ENCODE measurements around the gene PPP4R2.
"Not testable (repeated sequence)": the region's sequence is repeated elsewhere in the genome, so short reads cannot be mapped to it uniquely, and the experiment has no call there.

Gene PPP4R2

DNA sequence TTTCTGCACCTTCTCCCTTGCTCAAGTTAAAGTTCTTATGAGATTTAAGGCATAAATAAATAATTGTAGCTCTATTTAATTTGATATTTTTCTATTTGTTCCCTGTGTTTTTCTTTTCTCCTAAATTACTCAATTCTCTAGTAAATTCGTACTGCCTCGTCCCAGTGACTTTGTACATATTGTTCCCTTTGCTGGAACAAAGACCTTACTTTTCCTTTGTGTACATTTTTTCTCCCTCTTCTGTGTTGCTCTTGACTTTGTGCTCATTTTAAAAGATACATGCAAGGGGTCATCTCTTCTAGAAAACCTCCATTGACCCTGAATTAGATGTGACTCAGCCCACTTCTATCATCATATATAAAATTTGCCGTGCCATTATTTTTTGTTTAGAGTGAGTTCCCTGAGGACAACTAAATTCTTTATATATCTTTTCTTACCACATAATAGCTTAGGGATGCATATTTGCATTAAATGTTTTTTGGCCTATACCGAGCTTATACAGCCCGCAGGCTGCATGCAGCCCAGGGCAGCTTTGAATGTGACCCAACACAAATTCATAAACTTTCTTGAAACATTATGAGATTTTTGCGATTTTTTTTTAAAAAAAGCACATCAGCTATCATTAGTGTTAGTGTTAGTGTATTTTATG is 29.6 kb downstream of the PPP4R2 start:
- no peak for DNase-seq (ENCODE audit: low read depth)

DNA sequence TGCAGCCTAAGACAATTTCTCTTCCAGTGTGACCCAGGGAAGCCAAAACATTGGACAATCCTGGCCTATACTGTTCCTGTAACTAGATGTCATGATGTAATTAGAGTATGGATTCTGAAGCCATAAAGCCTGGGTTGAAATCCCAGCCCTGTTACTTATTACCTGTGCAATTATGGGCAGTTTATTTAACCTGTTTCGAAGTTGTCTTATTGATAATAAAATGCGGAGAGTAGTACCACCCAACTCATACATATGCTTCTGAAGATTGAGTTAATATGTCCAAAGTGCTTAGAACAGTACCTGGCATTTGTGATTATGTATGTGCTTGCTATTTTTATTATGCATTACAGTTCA is 30.1 kb downstream of the PPP4R2 start:
- DNase-seq (ENCODE audit: low read depth): no peak

DNA sequence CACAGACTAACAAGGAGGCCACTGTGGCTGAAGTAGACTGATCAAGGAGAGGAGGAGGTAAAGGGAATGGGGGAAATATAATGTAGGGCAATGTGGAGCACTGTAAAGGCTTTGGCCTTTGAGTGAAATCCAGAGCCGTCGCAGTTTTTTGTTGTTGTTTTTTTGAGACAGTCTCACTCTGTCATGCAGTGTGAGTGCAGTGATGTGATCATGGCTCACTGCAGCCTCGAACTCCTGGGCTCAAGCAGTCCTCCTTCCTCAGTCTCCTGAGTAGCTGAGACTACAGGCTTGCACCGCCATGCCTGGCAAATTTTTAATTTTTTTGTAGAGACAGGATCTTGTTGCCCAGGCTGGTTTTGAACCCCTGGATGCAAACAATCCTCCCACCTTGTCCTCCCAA is 32.2 kb downstream of the PPP4R2 start:
- DNase-seq (ENCODE audit: low read depth): no peak

DNA sequence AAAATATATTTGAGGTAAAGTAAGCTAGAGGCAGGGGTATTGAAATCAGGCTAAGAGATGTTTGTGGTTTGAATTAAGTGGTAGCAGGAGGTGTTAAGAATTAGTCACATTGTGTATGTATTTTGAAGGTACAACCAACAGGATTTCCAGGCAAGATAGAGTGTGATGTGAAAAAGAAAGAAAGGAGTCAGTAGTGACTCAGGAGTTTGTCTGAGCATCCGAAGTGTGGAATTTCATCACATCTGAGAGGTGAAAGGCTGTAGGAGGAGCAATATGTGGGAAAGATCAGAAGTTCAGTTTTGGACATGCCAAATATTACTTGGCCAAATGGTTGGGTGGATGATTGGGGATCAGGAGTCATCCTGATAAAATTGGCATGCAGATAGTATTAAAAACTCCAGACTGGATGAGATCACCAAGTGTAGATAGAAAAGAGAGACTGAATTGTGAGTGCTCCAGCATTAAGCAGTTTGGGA is 32.7 kb downstream of the PPP4R2 start:
- no peak for DNase-seq (ENCODE audit: low read depth)

DNA sequence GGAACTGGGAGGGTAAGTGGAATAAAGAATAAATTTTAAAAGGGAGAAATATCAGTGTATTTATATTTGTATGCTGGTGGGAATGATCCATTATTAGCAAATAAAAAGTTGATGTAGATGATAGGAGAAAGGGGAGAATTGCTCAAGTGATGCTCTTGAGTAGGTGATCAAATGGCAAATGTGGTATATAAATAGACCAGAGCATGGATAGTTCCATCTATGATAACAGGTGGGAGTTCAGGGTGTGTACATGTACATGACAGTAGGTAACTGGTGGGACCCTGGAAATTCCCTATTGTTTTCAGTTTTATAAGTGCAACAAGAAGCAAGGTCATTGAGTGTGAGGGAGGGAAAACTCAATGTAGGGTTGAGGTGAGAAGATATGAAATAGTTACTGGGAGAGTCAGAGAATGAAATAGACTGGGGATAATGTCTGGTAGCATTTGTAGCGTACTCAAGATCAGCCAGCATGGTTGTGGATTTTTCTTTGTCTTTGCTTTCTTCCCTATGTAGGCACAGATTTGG is 33.5 kb downstream of the PPP4R2 start:
- no peak for DNase-seq (ENCODE audit: low read depth)

DNA sequence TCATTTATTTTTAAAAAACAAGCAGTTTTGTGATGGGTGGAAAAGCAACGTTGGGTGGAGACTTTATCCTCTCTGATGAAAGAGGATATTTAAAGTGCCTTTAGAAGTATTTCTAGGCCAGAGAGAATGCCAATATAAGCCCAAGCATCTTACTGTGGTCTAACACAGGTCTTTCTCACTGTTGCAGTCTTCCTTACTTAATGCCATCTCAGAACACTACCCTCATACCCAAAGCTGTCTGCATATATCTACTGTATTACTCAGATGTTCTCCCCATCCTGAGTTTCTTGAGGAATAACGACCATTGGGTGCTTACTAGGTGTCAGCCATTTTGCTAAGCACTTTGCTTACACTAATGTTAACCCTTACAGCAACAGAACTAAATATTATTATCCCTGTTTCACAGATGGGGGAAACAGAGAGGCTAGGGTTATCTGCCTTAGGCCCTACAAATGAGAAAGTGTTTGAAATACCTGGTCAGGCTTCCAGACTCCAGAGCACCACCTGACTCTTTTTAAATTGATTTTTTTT is 35.0 kb downstream of the PPP4R2 start:
- DNase-seq (ENCODE audit: low read depth): no peak

DNA sequence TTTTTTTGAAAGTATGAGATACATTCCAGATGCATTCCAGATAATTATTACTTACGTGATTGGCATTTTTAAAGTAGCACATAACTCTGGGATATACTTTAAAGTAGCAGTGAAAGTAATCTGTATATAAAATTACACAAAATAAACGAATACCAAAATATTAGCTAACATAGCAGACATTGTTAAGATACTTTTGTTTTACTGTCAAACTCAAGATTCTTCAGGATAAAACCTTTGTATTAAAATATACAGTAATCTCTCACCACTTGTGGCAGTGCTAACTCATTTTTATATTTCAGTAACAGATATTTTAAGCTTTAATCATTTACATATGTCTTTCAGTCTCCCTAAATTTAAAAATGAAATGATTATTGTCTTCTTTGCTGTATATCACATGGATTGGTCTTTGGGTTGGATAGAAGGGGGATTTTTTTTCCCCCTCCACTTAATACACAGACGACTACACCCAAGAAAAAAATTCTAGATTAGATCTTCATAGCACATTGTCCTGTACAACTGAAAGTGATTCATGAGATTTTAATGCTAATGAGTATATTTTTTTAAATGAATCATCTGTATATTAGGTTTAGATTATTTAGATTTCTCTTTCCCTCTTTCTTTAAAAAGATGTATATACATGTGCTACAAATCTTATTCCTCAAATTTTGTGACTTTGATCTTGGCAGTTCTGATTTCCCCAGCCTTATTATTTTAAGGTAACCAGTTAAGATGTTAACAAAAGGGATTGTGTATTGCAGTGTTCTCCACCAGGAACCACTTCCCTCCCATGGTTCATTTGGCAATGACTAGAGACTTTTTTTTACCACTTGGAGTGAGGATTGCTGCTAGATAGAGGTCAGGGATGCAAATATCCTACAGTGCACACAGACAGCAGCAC is 40.3 kb downstream of the PPP4R2 start:
- DNase-seq (ENCODE audit: low read depth): no peak

DNA sequence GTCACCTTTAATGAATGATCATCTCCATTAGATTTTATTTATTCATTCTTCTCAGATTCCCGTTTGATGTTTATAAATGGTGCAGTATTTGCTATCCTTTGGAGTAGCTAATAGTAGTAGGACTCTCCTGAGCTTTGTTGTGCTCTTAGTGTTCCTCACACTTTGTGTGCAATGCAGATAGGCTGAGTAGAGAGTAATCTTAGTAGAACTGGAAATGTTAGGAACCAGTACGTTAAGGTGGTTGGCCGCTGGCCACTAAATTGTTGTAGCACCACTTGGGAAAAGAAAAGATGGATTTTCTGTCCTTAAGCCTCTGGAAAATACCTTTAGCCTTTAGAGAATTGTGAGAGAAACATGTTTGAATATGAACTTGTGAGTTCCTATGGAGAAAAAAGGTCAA is 44.9 kb downstream of the PPP4R2 start:
- no peak for DNase-seq (ENCODE audit: low read depth)

DNA sequence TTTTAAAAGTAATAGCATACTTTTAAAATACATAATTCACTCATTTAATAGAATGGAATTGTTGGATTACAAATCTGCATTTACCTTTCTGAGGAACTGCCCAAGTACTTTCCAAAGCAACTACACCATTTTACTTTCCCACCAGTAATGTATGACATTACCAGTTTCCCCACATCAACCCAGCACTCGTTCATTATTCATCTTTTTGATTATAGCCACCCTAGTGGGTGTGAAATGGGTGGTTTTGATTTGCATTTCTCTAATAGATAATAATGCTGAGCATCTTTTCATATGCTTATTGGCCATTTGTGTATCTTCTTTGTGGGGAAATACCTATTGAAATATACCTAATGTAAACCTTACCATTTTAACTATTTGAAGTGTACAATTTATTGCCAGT is 46.8 kb downstream of the PPP4R2 start:
- no peak for DNase-seq (ENCODE audit: low read depth)

DNA sequence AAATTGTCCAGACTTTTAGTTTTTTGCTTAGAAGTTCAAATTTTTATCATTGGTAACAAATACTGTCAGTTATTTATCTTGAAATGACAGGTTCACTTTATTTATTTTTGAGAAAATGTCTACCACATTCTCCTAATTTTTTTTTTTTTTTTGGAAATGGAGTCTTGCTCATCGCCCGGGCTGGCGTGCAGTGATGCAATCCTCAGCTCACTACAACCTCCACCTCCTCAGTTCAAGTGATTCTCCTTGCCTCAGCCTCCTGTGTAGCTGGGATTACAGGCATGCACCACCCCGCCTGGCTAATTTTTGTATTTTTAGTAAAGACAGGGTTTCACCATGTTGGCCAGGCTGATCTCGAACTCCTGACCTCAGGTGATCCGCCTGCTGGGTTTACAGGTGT is 48.8 kb downstream of the PPP4R2 start:
- no peak for DNase-seq (ENCODE audit: low read depth)

DNA sequence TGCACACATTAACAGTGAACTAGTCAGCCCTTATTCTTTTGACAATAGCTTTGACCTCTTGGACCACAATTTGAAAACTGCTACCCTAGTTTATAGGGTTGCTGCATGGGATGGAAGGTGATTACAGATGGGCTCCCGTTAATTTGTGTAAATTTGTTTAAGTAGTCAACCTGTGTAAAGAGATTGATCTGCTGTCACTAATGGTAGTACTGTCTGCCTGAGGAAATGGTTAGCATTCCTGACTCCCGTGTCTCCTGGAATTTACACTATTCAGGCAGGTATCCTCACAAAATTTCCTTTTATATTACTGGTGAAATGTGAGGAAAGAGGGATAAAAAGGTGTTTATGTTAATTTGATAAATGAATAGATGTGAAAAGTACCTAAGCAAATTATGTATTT is 49.6 kb downstream of the PPP4R2 start:
- no peak for DNase-seq (ENCODE audit: low read depth)

DNA sequence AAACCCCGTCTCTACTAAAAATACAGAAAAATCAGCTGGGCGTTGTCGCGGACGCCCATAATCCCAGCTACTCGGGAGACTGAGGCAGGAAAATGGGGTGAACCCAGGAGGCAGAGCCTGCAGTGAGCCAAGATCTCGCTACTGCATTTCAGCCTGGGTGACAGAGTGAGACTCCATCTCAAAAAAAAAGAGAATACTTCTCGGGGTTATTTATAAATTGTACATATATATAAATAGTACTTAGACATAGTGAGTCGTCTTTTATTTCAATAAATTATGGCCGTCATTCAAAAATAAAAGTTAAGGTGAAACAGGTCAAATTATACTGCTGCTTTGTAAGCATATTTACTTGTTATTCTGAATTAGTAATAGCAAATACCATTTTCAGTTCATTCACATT is 52.7 kb downstream of the PPP4R2 start:
- no peak for DNase-seq (ENCODE audit: low read depth)

DNA sequence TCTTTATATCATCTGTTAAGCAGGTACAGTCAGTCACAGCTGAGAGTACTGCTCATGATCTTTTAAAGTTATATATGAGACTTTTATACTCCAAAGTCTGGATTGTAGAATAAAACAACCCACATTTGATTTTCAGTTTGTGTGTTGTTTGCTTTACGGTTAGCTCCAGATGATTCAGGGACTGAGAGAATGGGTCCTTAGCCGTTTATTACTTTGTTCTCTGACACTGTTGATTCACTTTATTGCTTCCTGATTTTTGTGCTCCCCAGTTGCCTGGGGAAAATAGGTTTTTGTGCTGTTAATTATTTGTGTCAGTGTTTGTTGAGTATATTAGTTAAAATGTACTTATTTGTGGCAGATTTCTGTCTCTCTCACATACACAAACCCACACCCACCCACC is 56.2 kb downstream of the PPP4R2 start:
- DNase-seq (ENCODE audit: low read depth): no peak

DNA sequence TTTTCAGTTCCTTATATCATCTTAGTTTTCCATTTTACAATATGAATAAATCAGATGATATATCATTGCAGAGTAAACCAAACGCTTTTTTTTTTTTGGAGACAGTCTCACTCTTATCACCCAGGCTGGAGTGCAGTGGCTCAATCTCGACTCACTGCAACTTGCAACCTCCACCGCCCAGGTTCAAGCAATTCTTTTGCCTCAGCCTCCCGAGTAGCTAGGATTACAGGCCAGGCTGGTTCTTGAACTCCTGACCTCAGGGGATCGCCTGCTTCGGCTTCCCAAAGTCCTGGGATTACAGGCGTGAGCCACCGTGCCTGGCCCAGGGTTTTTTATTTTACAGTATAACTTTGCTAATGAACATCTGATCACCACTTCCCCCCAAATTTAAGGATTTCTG is 59.0 kb downstream of the PPP4R2 start:
- DNase-seq (ENCODE audit: low read depth): no peak

DNA sequence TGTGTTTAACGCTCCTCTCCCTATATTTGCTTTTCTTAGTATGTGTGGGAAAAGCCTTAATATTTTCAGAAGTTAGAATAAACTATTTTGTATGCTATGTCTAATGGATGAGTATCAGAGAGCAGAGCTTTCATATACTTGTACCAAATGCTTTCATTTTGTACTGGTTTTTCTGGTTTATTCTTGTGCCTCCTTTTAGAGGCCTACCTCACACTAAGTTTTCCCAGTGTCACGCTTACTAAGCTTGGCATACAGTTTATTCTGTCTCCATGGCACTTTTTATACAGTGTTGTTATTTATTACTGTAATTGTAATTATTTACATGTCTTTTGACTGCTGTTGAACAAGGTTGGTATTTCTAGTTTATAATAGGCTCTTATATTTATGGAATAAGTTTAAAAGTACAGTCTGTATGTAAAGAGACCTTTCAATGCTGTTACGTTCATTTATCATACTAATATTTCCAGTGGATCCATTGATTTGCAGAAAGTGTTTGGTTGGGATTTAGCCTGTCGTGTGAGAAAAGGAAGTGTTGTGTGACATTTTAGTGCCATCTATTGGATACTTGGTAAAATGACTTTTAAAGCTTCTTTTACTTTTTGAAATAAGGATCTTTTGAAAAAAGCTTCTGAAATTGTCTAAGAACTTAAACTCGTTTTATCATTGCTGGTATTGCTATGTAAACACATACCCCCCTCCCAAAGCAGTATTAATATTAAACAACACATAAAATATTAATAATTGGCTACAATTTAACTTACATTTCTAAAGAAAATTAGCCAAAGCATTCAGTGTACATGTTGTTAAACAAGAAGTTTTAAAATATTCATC is 59.6 kb downstream of the PPP4R2 start:
- no peak for DNase-seq (ENCODE audit: low read depth)

DNA sequence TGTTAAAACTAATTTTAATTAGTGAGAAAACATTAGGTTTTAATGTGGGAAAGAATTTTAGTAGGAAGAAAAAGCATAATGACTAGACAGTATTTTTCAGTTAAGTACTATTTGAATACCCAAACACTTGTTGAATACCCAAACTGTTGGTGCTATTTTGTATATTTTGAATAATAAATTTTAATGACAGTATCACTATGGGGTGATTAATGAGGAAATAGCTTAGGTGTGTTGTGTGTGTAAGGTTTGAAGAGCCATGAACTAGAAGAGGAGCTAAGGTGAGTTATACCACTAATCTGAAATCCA is 60.2 kb downstream of the PPP4R2 start:
- no peak for DNase-seq (ENCODE audit: low read depth)

DNA sequence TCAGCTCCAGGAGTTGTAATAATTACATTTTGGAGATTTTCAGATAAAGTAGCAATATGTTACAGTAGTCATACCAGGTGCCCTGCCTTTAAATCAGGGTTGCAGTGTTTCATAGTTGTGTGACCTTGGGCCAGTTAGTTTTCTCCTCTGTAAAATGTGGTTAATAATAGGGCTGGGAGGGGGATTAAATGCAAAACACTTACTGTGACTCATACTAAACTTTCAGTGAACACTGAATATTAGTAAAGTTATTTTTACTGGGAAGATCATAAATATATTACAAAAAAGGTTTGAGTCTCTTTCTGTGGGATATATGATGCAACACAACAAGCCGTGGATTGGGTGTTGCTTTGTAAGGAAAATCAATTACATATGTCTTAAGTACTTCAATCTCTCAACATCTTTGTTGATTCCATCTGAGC is 63.7 kb downstream of the PPP4R2 start:
- DNase-seq (ENCODE audit: low read depth): no peak

DNA sequence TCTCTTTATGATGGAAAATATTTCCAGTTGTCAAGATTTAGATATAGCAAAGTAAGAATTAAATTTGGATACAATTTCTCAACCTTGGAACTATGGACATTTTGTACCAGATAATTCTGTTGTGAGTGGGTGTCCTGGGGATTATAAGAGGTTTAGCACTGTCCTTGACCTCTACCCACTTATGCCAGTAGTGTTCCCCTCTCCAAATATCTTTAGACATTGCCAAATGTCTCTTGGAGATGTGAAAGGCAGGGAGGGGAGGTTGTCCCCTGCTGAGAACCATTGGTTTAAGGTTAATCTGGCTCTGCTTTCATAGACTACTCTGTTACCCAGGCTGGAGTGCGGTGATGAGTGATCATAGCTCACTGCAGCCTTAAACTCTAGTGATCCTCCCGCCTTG is 64.8 kb downstream of the PPP4R2 start, which contains the start of gene EBLN2:
EBLN2 (plus strand) TSS at position 244 of the 400 bp plus-strand sequence. CDS start 423 bp downstream, outside the sequence.
- DNase-seq (ENCODE audit: low read depth): no peak

DNA sequence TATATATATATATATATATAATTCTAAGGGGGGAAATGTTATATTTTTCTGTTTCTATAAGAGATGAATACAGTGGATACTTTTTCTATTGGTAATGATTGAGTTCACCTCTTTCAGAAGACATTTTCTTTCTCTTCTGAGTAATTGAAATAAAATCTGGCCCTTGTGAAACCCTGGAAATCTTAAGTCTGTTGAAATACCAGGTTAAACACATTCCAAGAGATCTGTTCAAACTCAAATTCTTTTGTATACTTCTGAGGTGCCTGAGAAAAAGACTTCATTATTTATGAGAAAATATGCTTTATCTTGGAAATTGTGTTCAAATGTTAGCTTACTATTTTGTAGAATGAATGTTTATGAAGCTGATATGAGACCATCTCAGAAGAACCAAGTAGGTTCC is 69.6 kb downstream of the PPP4R2 start:
- DNase-seq (ENCODE audit: low read depth): not testable (repeated sequence)

DNA sequence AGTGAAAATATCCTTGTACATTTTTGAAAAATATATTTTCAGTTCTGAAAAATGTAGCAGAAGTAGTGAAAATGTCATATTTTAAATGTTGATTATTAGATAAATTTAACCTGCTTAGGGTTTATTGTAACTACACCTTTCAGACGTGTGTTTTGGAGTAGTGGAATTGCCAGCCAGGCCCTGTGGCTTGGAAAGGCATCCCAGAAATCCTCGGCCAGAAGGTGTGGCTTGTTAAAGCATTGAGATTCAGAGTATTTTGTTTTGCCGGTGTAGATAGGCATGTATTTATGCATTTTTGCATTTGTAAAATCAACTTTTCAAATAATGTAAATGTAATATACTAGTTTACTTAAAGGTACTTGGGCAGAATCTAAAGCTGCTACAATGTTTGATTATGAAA is 71.8 kb downstream of the PPP4R2 start:
- DNase-seq (ENCODE audit: low read depth): no peak

DNA sequence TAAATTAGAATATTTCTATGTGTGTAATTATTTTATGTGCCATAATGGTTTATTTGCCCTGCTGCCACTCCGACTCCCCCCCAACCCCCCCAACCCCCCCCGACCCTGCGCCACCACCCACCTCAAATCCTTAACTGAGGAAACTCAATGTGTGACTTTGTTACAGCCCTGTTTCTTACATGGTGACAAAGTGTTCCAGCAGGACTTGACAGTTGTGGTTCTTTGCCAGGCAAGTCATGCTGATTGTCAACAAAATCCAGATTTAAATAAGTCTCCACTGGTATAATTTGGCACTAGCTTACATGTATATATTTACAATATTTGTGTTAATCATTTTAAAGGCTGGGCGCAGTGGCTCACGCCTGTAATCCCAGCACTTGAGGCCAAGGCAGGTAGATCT is 72.6 kb downstream of the PPP4R2 start:
- DNase-seq (ENCODE audit: low read depth): no peak

DNA sequence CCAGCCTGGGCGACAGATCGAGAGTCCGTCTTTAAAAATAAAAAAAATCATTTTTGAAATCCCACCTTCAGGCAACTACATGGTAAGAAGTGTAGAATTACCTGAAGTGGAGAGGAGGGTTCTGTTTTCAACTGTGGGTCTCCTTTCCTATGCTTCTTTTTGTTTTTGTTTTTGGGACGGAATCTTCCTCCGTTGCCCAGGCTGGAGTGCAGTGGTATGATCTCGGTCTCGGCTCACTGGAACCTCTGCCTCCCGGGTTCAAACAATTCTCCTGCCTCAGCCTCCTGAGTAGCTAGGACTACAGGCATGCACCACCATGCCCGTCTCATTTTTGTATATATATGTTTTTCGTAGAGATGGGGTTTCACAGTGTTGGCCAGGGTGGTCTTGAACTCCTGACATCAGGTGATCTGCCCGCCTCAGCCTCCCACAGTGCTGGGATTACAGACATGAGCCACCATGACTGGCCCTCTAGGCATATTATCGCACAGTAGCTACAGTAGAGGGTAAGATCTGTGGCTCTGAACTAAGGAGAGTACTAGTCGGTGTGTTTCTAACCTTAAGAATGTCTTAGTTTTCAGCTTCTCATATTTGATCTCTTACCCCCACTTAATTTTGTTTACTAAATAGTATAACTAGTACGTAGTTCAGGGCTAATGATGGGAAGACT is 73.3 kb downstream of the PPP4R2 start:
- no peak for DNase-seq (ENCODE audit: low read depth)
